Neural cell (in vitro differentiated cells): ENCODE measurements around the gene TMIGD3. TPM values are rescaled to one million over a fixed set of nuclear protein-coding genes. Genes with fewer than 3 reads are reported as not detected.

Experiments
- H2AFZ ChIP-seq: fragments of 200-600, 300-800 bp; sonication (generic), shearing (Covaris generic); 2 replicates; pipeline ENCODE4 v1.6.0; 2014; ENCODE audit warnings: low read depth, mild to moderate bottlenecking, antibody characterized with exemption, low read length, moderate library complexity
- H3F3A ChIP-seq: fragments of 200-600 bp; shearing (Covaris generic); 2 replicates; pipeline ENCODE4 v1.6.1; 2016; ENCODE audit warnings: mild to moderate bottlenecking, moderate library complexity, mixed read lengths, antibody characterized with exemption, low read length; ENCODE audit not compliant: insufficient read depth, poor library complexity, severe bottlenecking
- H3K27ac ChIP-seq: fragments of 200-600, 300-800 bp; sonication (generic), shearing (Covaris generic); 2 replicates; pipeline ENCODE4 v1.5.1; 2014; ENCODE audit warnings: mild to moderate bottlenecking, low read length, moderate library complexity
- H3K27me3 ChIP-seq: fragments of 300-800, 200-600 bp; sonication (generic), shearing (Covaris generic); 2 replicates; pipeline ENCODE4 v1.6.0; 2014; ENCODE audit warnings: mild to moderate bottlenecking, low read depth, low read length, moderate library complexity; ENCODE audit not compliant: insufficient read depth
- H3K36me3 ChIP-seq: fragments of 300-800, 200-600 bp; sonication (generic), shearing (Covaris generic); 2 replicates; pipeline ENCODE4 v1.5.1; 2014; ENCODE audit warnings: mild to moderate bottlenecking, antibody characterized with exemption, low read length, moderate library complexity; ENCODE audit not compliant: insufficient read depth
- H3K4me2 ChIP-seq: fragments of 300-800, 200-600 bp; sonication (generic), shearing (Covaris generic); 2 replicates; pipeline ENCODE4 v1.6.0; 2014; ENCODE audit warnings: mild to moderate bottlenecking, low read length
- H3K4me3 ChIP-seq: fragments of 300-800, 200-600 bp; sonication (generic), shearing (Covaris generic); 2 replicates; pipeline ENCODE4 v1.5.1; 2014; ENCODE audit warnings: mild to moderate bottlenecking, low read length, moderate library complexity
- H3K79me2 ChIP-seq: fragments of 200-600 bp; shearing (Covaris generic); replicated peaks from 2 replicates; pipeline ENCODE4 v1.6.0; 2014; ENCODE audit warnings: mild to moderate bottlenecking, low read length, moderate library complexity; ENCODE audit not compliant: insufficient read depth
- H3K9ac ChIP-seq: fragments of 300-800, 200-600 bp; sonication (generic), shearing (Covaris generic); 2 replicates; pipeline ENCODE4 v1.6.1; 2016; ENCODE audit warnings: mild to moderate bottlenecking, low read length, mixed read lengths
- H3K9me2 ChIP-seq: fragments of 200-600 bp; shearing (Covaris generic); 2 replicates; pipeline ENCODE4 v1.6.1; 2016; ENCODE audit warnings: mild to moderate bottlenecking, low read length, mixed read lengths; ENCODE audit not compliant: insufficient read depth
- H3K9me3 ChIP-seq: fragments of 200-600, 300-800 bp; sonication (generic), shearing (Covaris generic); 2 replicates; pipeline ENCODE4 v1.6.1; 2016; ENCODE audit warnings: mild to moderate bottlenecking, mixed run types, low read length, moderate library complexity, mixed read lengths
- H4K20me1 ChIP-seq: fragments of 200-600 bp; shearing (Covaris generic); 2 replicates; pipeline ENCODE4 v1.6.1; 2016; ENCODE audit warnings: mild to moderate bottlenecking, mixed run types; ENCODE audit not compliant: insufficient read depth
- CTCF ChIP-seq: fragments of 450-650 bp; IDR thresholded peaks from 2 replicates; pipeline ENCODE4 v1.5.1; 2014; ENCODE audit warnings: antibody characterized with exemption, mild to moderate bottlenecking, moderate library complexity; ENCODE audit not compliant: poor library complexity, severe bottlenecking
- EP300 ChIP-seq: fragments of 450-650 bp; conservative IDR thresholded peaks from 2 replicates; pipeline ENCODE4 v1.6.1; 2014; ENCODE audit warnings: antibody characterized with exemption, mild to moderate bottlenecking, moderate library complexity; ENCODE audit not compliant: poor library complexity, severe bottlenecking
- EZH2 ChIP-seq: fragments of 200-600, 300-800 bp; shearing (Covaris generic), sonication (generic); IDR thresholded peaks from 2 replicates; pipeline ENCODE4 v1.6.1; 2014; ENCODE audit warnings: antibody characterized with exemption, low read length, borderline replicate concordance, mild to moderate bottlenecking; ENCODE audit not compliant: insufficient read depth, poor library complexity, severe bottlenecking
- MXI1 ChIP-seq: fragments of 450-650 bp; conservative IDR thresholded peaks from 2 replicates; pipeline ENCODE4 v1.6.1; 2014; ENCODE audit warnings: antibody characterized with exemption, mild to moderate bottlenecking; ENCODE audit not compliant: poor library complexity, severe bottlenecking
- POLR2AphosphoS5 ChIP-seq: IDR thresholded peaks from 2 replicates; pipeline ENCODE4 v1.6.1; 2012
- RAD21 ChIP-seq: fragments of 450-650 bp; conservative IDR thresholded peaks from 2 replicates; pipeline ENCODE4 v1.6.1; 2014; ENCODE audit warnings: antibody characterized with exemption, mild to moderate bottlenecking, moderate library complexity
- REST ChIP-seq: IDR thresholded peaks from 2 replicates; pipeline ENCODE4 v1.6.1; 2012; ENCODE audit warnings: borderline replicate concordance
- SMC3 ChIP-seq: fragments of 450-650 bp; conservative IDR thresholded peaks from 2 replicates; pipeline ENCODE4 v1.6.1; 2014; ENCODE audit warnings: antibody characterized with exemption, mild to moderate bottlenecking, moderate library complexity; ENCODE audit not compliant: poor library complexity
- TAF1 ChIP-seq: IDR thresholded peaks from 2 replicates; pipeline ENCODE4 v1.6.1; 2012; ENCODE audit warnings: low read depth
- polyA plus RNA-seq: library from polyadenylated mRNA; depleted of rRNA; stranded (reverse); fragments of >200 nt; gene quantifications from 2 replicates; pipeline ENCODE4 v1.2.3, GENCODE V29; 2014

TMIGD3 gene
- polyA plus RNA-seq, 1 donor from 2014 or later, result not detected

- no peak overlapping the region for H3K4me2 ChIP-seq
- no peaks in the 10 kb centered on the region for H3K79me2 ChIP-seq
- no peaks in the 10 kb centered on the region for H3K9me3 ChIP-seq
- TF ChIP-seq CTCF (no peak), SMC3 (no peak), RAD21 (no peak), POLR2AphosphoS5 (no peak), MXI1 (no peak)
- no peak overlapping the region for H3K4me3 ChIP-seq
- H3K27me3 ChIP-seq, result no peaks in the 10 kb centered on the region
- no peak overlapping the region for H3K9ac ChIP-seq
- no peaks in the 10 kb centered on the region for H3K36me3 ChIP-seq
- no peaks in the 10 kb centered on the region for H3K9me2 ChIP-seq
- no peak overlapping the region for H3K27ac ChIP-seq
- no peaks in the 10 kb centered on the region for H3F3A ChIP-seq
- H4K20me1 ChIP-seq, result no peaks in the 10 kb centered on the region
- no peak overlapping the region for H2AFZ ChIP-seq
These were observed 14.8 kb downstream of the TMIGD3 start for GRCh38 chr1:111488669-111489068.

- Histone ChIP-seq H3K4me3 (no peak overlapping the region), H3K4me2 (no peak overlapping the region), H3K9me2 (no peaks in the 10 kb centered on the region), H3F3A (no peaks in the 10 kb centered on the region), H3K27ac (no peak overlapping the region), H4K20me1 (no peaks in the 10 kb centered on the region), H3K9ac (no peak overlapping the region), H2AFZ (no peak overlapping the region), H3K9me3 (no peaks in the 10 kb centered on the region), H3K79me2 (no peaks in the 10 kb centered on the region), H3K36me3 (no peaks in the 10 kb centered on the region), H3K27me3 (no peaks in the 10 kb centered on the region)
- TF ChIP-seq TAF1 (no peak), MXI1 (no peak), SMC3 (no peak), RAD21 (no peak), EZH2 (no peak), EP300 (no peak), POLR2AphosphoS5 (no peak), CTCF (no peak), REST (no peak)
These were observed 16.3 kb downstream of the TMIGD3 start for GRCh38 chr1:111487133-111487532.
